Urothelium cell line (cell line): ENCODE results near the gene MYBBP1A.
A peak's percentile ranks its signal among the peaks of the same experiment; 100 is the strongest.
"Not testable (repeated sequence)": the region's sequence is repeated elsewhere in the genome, so short reads cannot be mapped to it uniquely, and the experiment has no call there.

ENCODE experiments used
- DNase-seq: peaks from one replicate; pipeline ENCODE4 v3.0.0; 2011; ENCODE audit warnings: low spot score, mixed read lengths
- FAIRE-seq: peaks from 2 replicates; lab custom pipeline; 2011; peaks lifted over from hg19 to GRCh38; lab: Jason Lieb, UNC

Gene MYBBP1A, protein sequence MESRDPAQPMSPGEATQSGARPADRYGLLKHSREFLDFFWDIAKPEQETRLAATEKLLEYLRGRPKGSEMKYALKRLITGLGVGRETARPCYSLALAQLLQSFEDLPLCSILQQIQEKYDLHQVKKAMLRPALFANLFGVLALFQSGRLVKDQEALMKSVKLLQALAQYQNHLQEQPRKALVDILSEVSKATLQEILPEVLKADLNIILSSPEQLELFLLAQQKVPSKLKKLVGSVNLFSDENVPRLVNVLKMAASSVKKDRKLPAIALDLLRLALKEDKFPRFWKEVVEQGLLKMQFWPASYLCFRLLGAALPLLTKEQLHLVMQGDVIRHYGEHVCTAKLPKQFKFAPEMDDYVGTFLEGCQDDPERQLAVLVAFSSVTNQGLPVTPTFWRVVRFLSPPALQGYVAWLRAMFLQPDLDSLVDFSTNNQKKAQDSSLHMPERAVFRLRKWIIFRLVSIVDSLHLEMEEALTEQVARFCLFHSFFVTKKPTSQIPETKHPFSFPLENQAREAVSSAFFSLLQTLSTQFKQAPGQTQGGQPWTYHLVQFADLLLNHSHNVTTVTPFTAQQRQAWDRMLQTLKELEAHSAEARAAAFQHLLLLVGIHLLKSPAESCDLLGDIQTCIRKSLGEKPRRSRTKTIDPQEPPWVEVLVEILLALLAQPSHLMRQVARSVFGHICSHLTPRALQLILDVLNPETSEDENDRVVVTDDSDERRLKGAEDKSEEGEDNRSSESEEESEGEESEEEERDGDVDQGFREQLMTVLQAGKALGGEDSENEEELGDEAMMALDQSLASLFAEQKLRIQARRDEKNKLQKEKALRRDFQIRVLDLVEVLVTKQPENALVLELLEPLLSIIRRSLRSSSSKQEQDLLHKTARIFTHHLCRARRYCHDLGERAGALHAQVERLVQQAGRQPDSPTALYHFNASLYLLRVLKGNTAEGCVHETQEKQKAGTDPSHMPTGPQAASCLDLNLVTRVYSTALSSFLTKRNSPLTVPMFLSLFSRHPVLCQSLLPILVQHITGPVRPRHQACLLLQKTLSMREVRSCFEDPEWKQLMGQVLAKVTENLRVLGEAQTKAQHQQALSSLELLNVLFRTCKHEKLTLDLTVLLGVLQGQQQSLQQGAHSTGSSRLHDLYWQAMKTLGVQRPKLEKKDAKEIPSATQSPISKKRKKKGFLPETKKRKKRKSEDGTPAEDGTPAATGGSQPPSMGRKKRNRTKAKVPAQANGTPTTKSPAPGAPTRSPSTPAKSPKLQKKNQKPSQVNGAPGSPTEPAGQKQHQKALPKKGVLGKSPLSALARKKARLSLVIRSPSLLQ (N-terminal part only)

DNA sequence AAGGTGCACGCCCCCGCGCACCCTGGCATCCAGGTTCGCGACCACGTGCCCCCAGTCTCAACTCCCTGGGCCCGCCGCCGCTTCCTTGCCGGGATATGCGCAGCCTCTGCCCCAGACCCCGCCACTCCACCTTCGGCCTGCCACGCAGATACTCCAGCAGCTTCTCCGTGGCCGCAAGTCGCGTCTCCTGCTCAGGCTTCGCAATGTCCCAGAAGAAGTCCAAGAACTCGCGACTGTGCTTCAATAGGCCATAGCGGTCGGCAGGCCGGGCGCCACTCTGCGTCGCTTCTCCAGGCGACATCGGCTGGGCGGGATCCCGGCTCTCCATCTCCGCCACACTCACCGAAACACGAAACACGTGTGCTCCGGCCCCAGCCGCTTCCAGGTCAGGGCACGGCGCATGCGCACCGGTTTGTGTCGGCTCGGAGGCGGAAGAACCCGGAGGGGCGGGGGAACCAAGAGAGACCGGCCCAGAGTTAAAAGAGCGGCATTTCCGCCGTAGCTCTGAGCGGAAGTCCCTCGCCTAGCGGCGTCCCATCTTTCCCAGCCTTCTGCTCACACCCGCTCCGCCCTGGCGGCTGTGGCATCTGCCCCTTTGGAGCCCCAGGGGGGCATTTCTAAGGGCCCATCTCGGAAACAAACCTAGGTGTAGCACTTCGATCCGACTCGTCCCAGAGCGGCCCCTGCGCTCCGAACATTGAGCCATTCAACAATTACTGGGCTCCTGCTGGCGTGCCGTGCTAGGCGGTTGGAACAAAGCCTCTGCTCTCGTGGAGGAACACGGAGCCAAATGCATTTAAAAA, at the start of gene MYBBP1A:
TSS of gene MYBBP1A (minus strand) at position 388 of the 803 bp plus-strand sequence. CDS start at position 328, 60 bp downstream.
- FAIRE-seq (no peak), DNase-seq (peak; percentile 97)

DNA sequence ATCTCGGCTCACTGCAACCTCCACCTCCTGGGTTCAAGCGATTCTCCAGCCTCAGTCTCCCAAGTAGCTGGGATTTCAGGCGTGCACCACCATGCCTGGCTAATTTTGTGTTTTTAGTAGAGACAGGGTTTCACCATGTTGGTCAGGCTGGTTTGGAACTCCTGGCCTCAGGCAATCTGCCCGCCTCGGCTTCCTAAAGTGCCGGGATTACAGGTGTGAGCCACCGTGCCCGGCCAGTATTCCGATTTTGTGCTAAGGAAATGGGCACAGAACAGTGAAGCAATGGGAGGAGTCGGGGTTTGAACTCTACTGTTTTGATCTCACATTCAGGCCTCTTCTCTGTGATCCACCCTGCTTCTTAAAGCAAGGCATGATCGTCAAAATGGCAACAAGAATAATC, 49.6 kb upstream of the MYBBP1A start:
- FAIRE-seq, DNase-seq: not testable (repeated sequence)

DNA sequence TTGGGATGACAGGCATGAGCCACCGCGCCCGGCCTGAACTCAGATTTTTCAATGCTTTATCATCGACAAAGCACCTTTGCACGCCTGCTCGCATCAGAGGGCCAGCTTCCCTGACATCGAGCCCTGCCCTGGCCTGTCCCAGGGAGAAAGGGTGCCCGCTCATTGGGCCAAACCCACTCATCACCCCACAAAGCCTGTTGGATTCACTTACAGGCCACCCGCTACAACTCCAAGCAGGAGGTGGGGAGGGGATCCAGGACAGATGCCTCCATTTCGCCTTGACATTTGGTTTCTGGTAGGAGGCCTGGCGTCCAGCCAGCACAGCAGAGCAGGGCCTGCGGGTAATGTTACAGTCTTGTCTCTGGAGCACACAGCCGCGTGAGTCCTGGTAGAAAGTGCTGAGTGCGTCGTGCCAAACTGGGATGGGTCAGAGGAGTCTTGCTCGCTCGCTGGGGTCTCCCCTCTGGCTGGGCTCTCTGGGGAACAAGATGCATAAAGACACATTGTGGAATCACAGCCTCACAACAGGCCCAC, 49.0 kb upstream of the MYBBP1A start:
- DNase-seq (peak; percentile 43), FAIRE-seq (no peak)

DNA sequence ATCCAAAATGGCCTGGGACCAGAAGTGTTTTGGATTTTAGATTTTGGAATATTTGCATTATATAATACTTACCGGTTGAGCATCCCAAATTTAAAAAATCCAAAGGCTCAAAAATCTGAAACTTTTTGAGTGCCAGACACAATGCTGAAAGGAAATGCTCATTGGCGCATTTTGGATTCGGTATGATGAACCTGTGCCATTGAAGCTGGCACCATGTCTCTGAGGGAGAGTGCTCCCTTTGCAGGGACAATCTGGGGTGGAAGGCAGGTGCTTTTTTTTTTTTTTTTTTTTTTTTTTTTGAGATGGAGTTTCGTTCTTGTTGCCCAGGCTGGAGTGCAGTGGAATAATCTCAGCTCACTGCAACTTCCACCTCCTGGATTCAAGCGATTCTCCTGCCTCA, 46.9 kb upstream of the MYBBP1A start:
- FAIRE-seq: no peak
- DNase-seq: no peak

DNA sequence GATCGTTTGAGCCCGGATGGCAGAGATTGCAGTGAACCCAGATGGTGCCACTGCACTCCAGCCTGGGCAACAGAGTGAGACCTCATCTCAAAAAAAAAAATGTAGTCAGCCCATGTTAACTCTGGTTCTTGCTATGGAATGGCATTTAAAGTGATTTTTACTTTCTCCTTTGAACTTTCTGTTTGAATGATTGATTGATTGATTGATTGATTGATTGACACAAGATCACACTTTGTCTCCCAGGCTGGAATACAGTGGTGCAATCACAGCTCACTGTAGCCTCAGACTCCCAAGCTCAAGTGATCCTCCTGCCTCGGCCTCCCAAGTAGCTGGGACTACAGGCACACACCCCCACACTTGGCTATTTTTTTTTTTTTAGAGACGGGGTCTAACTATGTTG, 46.1 kb upstream of the MYBBP1A start:
- DNase-seq (no peak), FAIRE-seq (no peak)

DNA sequence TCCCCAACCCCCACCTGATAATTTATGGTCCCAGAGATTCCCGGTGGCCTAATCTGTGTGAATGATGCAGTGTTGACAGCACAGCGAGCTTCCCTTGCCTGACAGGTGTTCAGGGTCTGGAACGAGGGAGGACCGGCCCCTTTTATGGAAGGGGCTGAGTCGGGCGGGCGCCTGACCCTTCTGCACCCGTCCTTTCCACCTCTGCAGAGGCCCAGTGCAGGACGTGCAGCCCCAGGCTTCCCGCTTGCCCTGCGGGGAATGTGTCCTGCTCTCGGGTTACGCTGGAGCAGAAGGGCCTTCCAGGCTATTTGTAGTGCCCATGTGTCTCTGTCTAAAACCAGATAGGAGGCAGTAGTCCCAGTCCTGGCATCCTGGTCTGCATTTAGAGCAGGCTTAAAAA, 45.4 kb upstream of the MYBBP1A start:
- DNase-seq: no peak
- no peak for FAIRE-seq

DNA sequence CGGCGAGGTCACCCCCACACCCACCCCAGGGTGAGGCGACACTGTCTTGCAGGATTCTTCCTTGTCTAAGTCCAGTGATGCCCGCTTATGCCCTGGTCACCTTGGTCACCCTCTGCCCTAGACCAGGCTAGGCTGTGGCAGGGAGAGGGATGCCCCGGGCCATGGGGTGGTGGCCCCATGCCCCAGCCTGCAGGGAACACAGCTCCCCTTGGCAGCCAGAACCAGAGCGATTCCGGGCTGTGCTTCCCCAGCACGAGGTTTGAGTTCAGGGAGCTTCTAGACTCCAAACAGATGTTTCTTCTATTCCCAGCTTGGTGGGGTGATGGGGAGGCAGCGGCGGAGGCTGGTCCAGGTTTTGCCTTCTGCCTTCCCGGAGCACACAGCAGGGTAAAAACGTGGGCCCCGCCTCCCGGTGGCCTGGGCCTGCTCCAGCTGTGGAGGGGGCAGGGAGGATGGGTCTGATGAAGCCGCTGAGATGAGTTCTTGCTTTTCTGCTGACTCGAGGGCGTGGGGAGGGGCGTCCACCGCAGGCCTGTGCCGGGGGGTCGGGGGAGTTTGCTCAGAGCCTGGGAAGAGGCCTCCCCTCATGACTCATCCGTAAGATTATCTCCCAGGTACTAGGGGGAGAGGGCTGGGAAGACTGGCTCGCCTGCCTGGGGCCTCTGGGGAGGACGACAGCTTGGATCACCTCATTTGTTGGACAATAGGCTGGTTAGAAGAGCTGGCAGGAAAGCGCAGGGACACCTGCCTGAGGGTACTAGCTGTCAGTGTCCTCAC, 44.5 kb upstream of the MYBBP1A start:
- no peak for FAIRE-seq
- peak; percentile 34 for DNase-seq

DNA sequence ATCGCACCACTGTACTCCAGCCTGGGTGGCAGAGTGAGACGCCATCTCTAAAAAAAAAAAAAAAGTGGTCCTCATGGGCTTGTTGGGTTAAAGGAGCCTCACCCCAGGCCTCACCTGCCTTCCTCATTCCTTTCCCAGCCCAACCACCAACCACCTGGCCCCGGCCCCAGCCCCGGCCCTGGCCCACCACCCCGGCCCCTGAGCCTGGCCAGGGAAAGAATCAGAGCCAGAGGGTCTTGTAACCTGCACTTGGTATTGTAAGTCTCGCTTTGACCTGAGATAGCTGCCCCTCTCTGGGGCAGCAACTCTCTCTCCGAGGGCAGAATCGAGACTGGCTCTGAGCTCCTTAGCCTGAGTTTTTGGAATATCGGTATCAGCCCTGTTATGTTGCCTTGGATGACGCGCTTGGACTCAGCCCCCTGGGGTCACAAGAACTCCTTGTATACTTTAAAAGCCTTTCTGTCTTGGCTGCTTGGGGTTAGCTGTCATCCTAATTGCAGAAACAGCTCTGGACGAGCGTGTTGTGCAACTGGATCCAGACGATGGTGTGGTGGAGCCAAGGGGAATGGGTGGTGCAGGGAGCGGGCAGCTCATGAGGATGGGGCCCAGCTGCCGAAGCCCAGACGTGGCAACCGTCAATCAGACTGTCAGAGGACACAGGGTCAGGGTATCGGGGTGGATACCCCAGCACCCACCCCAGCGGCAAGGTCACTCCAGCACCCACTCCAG, 43.8 kb upstream of the MYBBP1A start:
- no peak for FAIRE-seq
- no peak for DNase-seq

DNA sequence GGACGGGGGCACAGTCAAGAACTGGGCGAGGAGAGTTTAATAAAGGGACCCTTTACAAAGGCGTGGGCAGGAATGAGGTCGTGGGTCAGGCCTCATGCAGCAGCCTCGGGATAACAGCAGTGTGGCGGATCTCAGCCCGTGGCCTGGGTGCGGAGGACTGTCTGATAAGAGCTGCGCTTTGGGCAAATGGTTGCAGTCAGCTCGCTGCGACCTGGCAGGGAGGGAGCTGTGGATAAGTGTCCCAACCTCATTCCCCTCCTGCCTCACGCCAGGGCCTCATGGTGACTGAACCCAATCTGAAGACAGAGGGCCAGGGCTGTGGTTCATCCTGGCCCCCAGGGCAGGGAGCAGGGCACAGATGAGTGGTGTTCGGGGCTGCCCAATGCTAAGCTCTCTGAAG, 42.8 kb upstream of the MYBBP1A start:
- DNase-seq: no peak
- no peak for FAIRE-seq

DNA sequence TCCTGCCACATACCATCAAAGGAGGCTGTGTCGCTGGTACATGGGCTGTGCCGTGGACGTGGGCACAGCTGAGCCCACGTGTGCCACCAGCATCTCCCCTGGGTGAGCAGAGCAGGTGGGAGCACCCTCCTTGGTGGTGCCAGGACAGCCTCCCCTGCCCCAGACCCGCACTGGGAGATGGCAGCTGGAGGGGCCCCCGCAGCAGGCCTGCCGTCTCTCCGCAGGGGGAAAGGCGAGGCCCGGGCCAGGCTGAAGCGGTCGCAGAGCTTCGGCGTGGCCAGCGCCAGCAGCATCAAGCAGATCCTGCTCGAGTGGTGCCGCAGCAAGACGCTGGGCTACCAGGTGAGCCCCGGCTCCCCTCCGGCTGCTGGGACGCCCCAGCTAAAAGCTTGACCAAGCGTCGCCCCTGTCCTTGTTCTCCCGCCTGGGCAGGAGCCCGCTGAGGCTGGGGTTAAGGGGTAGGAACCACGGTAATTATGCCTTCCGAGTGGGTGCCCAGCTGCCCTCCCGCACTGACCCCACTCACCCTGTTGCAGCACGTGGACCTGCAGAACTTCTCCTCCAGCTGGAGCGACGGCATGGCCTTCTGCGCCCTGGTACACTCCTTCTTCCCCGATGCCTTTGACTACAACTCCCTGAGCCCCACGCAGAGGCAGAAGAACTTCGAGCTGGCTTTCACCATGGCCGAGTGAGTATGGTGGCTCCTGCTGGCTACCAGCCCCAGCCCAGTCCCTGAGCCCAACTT, 41.6 kb upstream of the MYBBP1A start:
- FAIRE-seq (no peak), DNase-seq (no peak)

DNA sequence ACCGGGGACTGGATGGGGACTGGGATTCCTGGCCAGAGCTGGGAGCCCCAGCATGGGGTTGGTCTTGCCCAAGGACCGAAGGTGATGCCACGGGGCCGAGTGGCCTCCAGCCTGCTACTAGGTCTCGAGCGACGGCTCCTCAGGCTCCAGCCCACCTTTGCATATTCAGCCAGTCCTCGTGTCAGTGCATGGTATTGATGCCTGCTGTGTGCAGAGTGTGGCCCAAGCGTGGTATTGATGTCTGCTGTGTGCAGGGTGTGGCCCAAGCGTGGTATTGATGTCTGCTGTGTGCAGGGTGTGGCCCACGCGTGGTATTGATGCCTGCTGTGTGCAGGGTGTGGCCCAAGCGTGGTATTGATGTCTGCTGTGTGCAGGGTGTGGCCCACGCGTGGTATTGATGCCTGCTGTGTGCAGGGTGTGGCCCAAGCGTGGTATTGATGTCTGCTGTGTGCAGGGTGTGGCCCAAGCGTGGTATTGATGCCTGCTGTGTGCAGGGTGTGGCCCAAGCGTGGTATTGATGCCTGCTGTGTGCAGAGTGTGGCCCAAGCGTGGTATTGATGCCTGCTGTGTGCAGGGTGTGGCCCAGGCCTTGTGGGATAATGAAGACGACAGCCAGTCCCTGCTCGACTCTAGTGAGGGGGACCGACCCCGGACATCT, 40.6 kb upstream of the MYBBP1A start:
- DNase-seq, FAIRE-seq: not testable (repeated sequence)

DNA sequence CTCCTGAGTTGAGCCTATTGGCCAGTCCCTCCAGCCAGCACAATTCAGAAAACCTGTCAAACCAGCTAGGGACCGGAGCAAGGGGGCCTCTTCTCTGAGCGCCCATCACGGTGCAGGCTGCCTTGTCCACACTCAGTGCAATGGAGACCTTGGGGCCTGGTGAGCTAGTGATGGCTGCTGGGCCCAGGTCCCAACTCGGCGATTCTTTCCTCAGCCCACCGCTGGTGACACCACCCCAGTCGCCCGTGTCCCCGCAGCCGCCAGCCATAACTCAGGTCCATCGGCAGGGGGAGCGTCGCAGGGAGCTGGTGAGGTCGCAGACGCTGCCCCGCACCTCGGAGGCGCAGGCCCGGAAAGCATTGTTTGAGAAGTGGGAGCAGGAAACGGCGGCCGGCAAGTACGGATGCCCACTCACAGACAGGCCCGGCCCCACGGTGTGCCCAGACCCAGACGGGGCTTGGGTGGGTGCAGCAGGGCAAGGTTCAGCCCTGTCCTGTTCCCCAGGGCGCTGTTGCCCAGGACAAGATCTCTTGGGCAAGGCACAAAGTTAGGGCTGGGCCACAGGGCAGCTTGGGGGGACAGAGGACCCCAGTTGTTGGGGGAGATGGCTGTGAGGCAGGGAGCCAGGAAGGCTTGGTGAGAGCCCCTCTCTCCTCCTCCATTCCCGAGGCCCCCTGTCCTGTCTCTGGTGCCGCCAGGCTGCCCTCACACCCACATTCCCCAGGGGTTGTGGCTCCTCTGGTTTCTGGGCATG, 39.9 kb upstream of the MYBBP1A start:
- DNase-seq (no peak), FAIRE-seq (no peak)

DNA sequence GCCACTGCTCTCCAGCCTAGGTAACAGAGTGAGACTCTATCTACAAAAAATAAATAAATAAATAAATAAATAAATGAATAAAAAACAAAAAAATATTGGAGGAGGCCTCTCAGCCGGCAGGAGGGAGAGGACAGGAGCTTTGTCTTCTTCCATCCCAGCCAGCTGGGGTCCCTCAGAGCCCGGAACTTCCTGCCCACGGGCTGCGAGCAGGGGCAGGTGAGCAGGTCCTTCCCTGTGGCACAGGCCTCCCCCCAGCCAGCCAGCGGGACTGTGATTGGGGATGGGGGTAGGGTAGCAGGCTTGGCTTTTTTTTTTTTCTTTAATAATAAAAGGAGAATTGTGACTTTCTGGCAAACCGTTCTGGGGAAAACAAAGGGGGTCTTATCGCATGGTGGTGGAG, 39.2 kb upstream of the MYBBP1A start:
- no peak for FAIRE-seq

DNA sequence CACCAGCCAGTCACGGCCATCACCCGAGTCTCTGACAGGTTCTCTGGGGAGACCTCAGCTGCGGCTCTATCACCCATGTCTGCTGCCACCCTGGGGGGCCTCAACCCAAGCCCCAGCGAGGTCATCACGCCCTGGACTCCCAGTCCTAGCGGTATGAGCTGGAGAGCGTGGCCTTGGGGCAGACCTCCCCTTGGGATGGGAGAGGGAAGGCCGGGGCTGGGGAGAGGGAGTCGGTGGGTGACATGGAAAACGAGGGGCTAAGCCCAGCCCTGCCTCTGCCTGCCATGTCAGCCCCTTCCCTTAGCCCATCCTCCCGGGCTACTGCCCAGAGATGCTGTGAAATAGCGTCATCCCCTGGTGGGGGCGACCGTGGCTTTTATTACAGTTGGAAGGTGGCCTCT, 37.8 kb upstream of the MYBBP1A start:
- FAIRE-seq (no peak), DNase-seq (no peak)

More for the DNA sequence above, 39.2 kb upstream of the MYBBP1A start:
- no peak for DNase-seq

DNA sequence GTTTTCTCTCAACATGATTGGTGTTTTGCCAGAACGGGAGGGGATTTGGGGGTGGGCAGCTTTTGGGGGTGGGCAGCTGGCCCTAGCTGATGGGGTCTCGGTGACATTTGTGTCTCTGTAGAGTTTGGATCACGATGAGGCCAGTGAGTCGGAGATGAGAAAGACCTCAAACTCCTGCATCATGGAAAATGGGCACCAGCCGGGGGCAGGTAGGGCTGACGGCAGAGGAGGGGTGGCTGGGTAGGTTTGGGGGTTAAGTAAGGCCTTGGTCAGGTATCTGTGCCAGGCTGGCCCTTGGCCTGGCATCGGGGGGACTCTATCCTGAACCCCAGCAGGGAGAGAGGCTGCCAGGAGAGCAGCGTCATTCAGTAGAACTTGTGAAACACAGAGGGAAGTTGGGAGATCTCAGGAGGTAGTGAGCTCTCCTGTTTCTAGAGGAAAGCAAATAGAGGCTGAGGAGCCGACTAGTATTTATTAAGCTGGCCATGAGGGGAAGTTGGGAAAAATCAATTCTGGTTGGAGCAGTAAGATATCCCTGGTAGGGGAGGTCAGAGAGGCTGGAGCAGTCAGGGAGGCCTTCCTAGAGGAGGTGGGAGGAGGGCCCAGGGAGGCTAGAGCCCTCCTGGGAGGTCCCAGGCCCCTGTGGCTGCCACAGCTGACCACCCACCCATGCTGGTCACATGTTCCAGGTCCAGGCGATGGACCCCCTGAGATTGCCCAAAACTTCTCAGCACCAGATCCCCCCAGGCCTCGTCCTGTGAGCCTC, 37.2 kb upstream of the MYBBP1A start:
- DNase-seq (no peak), FAIRE-seq (no peak)

DNA sequence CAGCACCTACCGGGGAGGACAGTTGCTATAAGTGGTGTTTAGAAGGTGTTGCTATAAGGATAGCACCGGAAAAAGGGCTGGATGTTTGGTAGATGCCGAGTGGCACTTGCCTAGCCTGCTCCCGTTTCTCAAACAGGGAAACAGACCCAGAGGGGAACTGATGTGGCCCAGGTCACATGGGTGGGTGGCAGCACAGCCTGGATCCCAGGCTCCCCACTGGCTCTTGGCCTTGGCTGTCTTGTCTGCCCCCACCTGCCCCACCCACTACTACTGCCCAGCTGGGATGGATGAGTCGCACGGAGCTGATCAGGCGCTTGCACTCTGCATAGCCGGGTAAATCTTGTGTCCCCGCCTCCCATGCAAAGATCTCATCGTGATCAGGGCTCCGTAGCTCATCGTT, 36.3 kb upstream of the MYBBP1A start:
- FAIRE-seq (no peak), DNase-seq (peak; percentile 26)
